Skeletal muscle satellite cell (primary cell): ENCODE data around the gene MTG2.

ENCODE experiments used
- H3K27me3 ChIP-seq: 2 replicates; pipeline ENCODE4 v1.7.0; 2013; ENCODE audit warnings: low read length; ENCODE audit not compliant: control insufficient read depth, insufficient read depth
- H3K36me3 ChIP-seq: 2 replicates; pipeline ENCODE4 v1.7.0; 2013; ENCODE audit warnings: mild to moderate bottlenecking, control low read depth, low read length; ENCODE audit not compliant: insufficient read depth
- H3K4me1 ChIP-seq: 2 replicates; pipeline ENCODE4 v1.7.0; 2013; ENCODE audit warnings: low read length; ENCODE audit not compliant: control insufficient read depth, insufficient read depth
- H3K4me2 ChIP-seq: 2 replicates; pipeline ENCODE4 v1.7.0; 2013; ENCODE audit warnings: mild to moderate bottlenecking, low read length
- H3K4me3 ChIP-seq: 2 replicates; pipeline ENCODE4 v1.7.0; 2013; ENCODE audit warnings: low read length
- H3K9ac ChIP-seq: 2 replicates; pipeline ENCODE4 v1.7.0; 2013; ENCODE audit warnings: mild to moderate bottlenecking, low read depth, low read length, moderate library complexity
- H3K9me3 ChIP-seq: replicated peaks from 2 replicates; pipeline ENCODE4 v1.7.0; 2013; ENCODE audit warnings: mild to moderate bottlenecking, control low read depth, low read length

Gene MTG2

GRCh38 chr20:62202676-62203377 is 20.0 kb downstream of the MTG2 start:
- Histone ChIP-seq H3K36me3 (peaks cover 40% of the 10 kb centered on the region), H3K9me3 (no peaks in the 10 kb centered on the region), H3K4me1 (peaks cover 25% of the 10 kb centered on the region), H3K27me3 (no peaks in the 10 kb centered on the region), H3K4me3 (no peak overlapping the region), H3K9ac (no peak overlapping the region), H3K4me2 (peak overlapping the region; percentile 63)

- peaks cover 34% of the 10 kb centered on the region for H3K36me3 ChIP-seq
- H3K9ac ChIP-seq, result no peak overlapping the region
- no peaks in the 10 kb centered on the region for H3K27me3 ChIP-seq
- no peaks in the 10 kb centered on the region for H3K9me3 ChIP-seq
- H3K4me1 ChIP-seq, result peaks cover 25% of the 10 kb centered on the region
- H3K4me3 ChIP-seq, result no peak overlapping the region
- H3K4me2 ChIP-seq, result peak overlapping the region; percentile 63
Measured at GRCh38 chr20:62203378-62204030, 20.7 kb downstream of the MTG2 start.

GRCh38 chr20:62205618-62206387 is 23.0 kb downstream of the MTG2 start:
- Histone ChIP-seq H3K9me3 (no peaks in the 10 kb centered on the region), H3K4me3 (no peak overlapping the region), H3K9ac (no peak overlapping the region), H3K4me1 (peaks cover 25% of the 10 kb centered on the region), H3K4me2 (no peak overlapping the region), H3K36me3 (peaks cover 16% of the 10 kb centered on the region), H3K27me3 (peaks cover 19% of the 10 kb centered on the region)

- no peaks in the 10 kb centered on the region for H3K9me3 ChIP-seq
- H3K4me1 ChIP-seq, result peaks cover 22% of the 10 kb centered on the region
- no peak overlapping the region for H3K4me3 ChIP-seq
- peaks cover 24% of the 10 kb centered on the region for H3K27me3 ChIP-seq
- H3K36me3 ChIP-seq, result peaks cover 11% of the 10 kb centered on the region
- H3K9ac ChIP-seq, result no peak overlapping the region
- no peak overlapping the region for H3K4me2 ChIP-seq
Measured at GRCh38 chr20:62206388-62206775, 23.6 kb downstream of the MTG2 start.

GRCh38 chr20:62208061-62208794 is 25.4 kb downstream of the MTG2 start:
- Histone ChIP-seq H3K4me1 (peaks cover 7% of the 10 kb centered on the region), H3K4me2 (no peak overlapping the region), H3K36me3 (peaks cover 3% of the 10 kb centered on the region), H3K9me3 (no peaks in the 10 kb centered on the region), H3K4me3 (no peak overlapping the region), H3K27me3 (peaks cover 34% of the 10 kb centered on the region), H3K9ac (no peak overlapping the region)

- H3K9ac ChIP-seq, result no peak overlapping the region
- H3K27me3 ChIP-seq, result peaks cover 39% of the 10 kb centered on the region
- H3K4me2 ChIP-seq, result no peak overlapping the region
Measured at GRCh38 chr20:62208795-62209755, 26.2 kb downstream of the MTG2 start.

GRCh38 chr20:62209850-62210495 is 27.1 kb downstream of the MTG2 start:
- H3K36me3 ChIP-seq, result no peaks in the 10 kb centered on the region
- peaks cover 48% of the 10 kb centered on the region for H3K27me3 ChIP-seq
- H3K9ac ChIP-seq, result no peak overlapping the region
- no peaks in the 10 kb centered on the region for H3K9me3 ChIP-seq
- H3K4me3 ChIP-seq, result no peak overlapping the region
- no peak overlapping the region for H3K4me2 ChIP-seq
- H3K4me1 ChIP-seq, result no peaks in the 10 kb centered on the region

More at GRCh38 chr20:62208795-62209755, 26.2 kb downstream of the MTG2 start:
- Histone ChIP-seq H3K9me3 (no peaks in the 10 kb centered on the region), H3K36me3 (no peaks in the 10 kb centered on the region), H3K4me1 (no peaks in the 10 kb centered on the region), H3K4me3 (no peak overlapping the region)

GRCh38 chr20:62210496-62210855 is 27.6 kb downstream of the MTG2 start:
- H3K9me3 ChIP-seq, result no peaks in the 10 kb centered on the region
- H3K36me3 ChIP-seq, result no peaks in the 10 kb centered on the region
- no peak overlapping the region for H3K4me3 ChIP-seq
- H3K9ac ChIP-seq, result no peak overlapping the region
- H3K27me3 ChIP-seq, result peaks cover 53% of the 10 kb centered on the region
- H3K4me2 ChIP-seq, result no peak overlapping the region
- no peaks in the 10 kb centered on the region for H3K4me1 ChIP-seq

- H3K4me2 ChIP-seq, result no peak overlapping the region
- H3K4me3 ChIP-seq, result no peak overlapping the region
- no peak overlapping the region for H3K9ac ChIP-seq
- peaks cover 60% of the 10 kb centered on the region for H3K27me3 ChIP-seq
- no peaks in the 10 kb centered on the region for H3K4me1 ChIP-seq
- no peaks in the 10 kb centered on the region for H3K9me3 ChIP-seq
- no peaks in the 10 kb centered on the region for H3K36me3 ChIP-seq
Measured at GRCh38 chr20:62211216-62211615, 28.4 kb downstream of the MTG2 start.

GRCh38 chr20:62211769-62212288 is 29.0 kb downstream of the MTG2 start:
- Histone ChIP-seq H3K4me3 (no peak overlapping the region), H3K27me3 (peaks cover 64% of the 10 kb centered on the region), H3K9me3 (no peaks in the 10 kb centered on the region), H3K36me3 (no peaks in the 10 kb centered on the region), H3K9ac (no peak overlapping the region), H3K4me2 (no peak overlapping the region), H3K4me1 (no peaks in the 10 kb centered on the region)
